Stimulated activated CD4-positive, alpha-beta T cell treated with anti-CD3 and anti-CD28 coated beads, Interleukin-2, amount 100 ng/mL, for 48 hours (primary cell): Measurements from ENCODE around the gene AAMP.

Experiments
- DNase-seq, 2 donors: peaks; one replicate each; pipeline ENCODE4 v3.0.0-alpha.2; 2020

The AAMP gene

DNA sequence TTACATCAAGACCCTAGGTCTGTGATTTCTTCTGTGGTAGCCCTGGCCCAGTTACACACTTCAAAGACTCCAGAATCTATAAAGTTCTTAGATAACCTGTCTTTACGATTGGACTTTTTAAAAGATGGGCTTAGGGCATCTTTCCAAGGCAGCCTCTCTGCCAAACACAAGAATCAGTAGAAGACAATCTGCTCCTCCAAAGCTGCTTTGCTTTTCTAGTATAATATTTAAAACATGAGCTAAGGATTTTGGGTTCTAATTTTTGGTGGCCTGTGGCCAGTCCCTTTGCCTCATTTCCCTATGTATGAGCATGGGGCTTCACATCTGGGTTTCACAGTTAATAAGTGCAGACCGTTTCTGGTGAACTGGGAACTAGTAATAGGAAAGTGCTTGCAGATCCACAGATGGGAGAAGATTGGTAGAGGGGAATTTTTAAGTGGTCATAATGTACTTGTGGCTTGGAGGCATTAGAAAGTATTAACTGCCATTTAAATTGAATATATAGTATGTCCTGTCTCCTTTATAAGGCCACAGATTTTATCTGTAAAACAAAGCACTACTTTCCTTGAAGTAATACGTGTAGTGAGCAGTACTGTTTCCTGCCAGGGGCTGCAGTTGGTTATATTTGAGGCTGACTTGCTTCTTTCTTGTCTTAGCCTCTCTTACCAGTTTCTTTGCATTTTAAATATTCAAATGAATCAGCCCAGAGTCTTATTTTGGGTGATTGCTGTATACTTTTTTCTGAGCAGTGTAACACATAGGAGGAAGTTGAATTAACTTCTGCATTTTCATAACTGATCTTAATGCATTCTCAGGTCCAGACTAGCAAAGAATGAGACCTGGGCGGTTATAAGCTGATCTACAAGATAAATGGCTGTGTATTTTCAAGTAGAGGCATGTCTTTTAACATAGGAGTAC, 51.4 kb downstream of the AAMP start:
- DNase-seq: no peak

DNA sequence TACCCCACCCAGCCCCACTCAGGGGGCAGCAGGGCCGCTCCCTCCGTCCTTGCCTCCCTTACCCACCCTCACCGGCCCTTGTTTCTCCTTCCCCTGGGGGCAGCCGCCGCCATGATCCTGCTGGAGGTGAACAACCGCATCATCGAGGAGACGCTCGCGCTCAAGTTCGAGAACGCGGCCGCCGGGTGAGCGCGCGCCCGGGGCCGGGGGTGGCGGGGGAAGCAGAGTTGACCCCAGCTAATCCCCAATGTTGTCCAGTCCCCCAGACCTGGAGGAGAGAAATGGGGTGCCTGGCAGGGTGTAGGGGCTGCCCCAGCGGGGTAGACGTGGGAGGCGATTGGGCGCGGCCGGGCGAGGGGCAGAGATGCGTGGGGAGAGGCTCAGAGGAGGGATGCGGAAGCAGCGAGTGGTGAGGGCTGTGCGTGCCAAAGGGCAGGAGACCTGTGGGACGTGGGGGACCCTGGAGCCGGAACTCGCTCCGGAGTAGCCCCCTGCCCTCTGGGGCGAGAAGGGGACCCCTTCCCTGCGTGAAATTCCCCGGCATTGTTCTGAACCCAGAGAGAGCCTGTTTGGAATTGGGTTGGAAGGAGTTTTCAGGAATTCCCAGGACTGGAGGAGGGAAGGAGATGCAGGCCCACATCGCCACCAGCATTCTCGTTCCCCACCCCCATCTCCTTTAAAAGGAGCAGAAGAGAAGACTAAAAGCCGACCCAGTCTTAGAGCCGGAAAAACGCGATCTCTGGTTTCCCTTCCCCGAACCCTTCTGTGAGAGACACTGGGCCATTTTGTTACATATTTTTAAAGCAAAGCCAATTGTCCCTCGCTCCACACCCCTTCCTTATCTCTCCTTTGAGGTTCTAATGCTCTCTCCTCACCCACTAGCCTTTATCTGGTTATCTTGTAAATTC, 52.3 kb downstream of the AAMP start:
- DNase-seq: peak; percentile 62 to 63

DNA sequence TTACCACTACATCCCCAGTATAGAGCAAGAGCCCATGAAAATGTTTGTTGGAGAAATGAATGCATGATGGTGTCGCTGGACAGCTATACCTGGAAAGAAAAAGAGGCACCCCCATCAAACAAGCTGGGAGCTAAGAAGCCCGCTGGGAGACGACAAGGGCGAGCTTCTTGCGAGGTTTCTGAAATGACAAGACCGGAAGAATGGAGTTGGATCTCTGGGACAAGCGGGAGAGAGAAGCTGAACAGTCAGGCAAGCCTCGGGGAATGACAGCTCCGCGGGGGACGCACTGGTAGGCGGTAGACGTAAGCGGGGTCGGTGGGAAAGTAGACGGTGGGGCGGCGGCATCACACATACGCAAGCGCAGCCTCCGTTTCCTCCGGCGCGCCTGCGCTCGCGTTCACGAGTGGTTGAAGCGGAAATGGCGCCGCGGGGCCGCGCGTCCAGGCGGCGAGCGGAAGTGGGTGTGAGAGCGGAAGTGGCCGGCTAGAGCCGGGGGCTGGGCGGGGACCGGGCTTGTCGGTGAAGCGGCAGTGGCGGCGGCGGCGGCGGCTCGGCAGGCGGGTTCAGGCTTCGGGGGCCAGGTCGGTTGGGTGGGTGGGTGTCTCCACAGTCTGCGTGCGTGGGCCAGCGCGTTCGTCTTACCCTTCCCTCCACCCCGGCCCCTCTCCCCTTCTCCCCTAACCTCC, 53.1 kb downstream of the AAMP start, which contains the start of gene ARPC2:
Gene ARPC2, plus strand, starts transcription at position 516 of the 686 bp plus-strand sequence. CDS start 282 bp downstream, outside the sequence.
- peak; percentile 92 to 94 for DNase-seq

DNA sequence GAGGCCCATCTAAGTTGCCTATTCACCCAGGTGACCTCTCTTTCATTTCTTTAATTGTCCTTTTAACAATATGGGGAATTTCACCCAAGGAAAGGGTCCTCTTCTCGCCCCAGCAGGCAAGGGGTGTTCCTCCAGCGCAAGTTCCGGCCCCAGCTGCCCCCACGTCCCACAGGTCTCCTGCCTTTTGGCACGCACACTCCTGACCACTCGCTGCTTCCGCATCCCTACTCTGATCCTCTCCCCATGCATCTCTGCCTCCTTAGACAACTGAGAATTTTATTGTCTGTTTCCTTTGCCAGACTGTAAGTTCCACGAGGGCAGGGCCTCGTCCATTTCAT, 53.6 kb downstream of the AAMP start:
- no peak for DNase-seq
